ENCODE results near the gene PDZD4. TPM values are rescaled to one million over a fixed set of nuclear protein-coding genes. Genes with fewer than 3 reads are reported as not detected.

PDZD4 gene
- total and polyA plus RNA-seq, 9 of the 15 experiments (the other 6 are each of a cell fraction or from before 2014, with no cell fraction given), result 0.05 to 0.38 (median 0.07) TPM; not detected in 5

DNA sequence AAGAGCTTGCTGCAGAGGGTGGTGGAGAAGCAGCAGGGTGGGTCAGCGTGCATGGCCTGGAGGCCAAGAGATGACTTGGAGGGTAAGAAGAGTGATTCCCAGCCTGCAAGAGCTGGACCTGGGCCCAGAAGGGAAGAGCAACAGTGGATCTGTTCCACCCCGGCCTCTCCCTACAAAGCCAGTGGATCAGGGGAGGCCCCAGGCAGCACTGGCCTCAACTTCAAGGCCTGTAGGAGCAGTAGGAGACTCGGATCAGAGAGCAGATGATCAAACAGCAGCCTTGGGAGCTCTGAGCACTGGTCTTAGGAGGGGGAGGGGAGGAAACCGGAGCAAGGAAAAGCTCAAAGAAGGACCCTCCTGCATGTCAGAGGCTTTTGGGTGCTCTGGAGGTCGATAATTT is 48.0 kb upstream of the PDZD4 start:
- peaks cover 0 to 31% of the 10 kb centered on the region in 2 experiments; a peak in 3 of 5 replicates for H3K4me1 ChIP-seq (replicated peaks in 1 of 2; ENCODE audit: control insufficient read depth in 2 of 2, insufficient read depth in 2 of 2, low read length in 2 of 2)
- H3K4me3 ChIP-seq, result no peak overlapping the region
- WGBS (ENCODE audit: insufficient coverage, low coverage, missing lambda C conversion rate), result 10% methylated on average over 4 of the region's 5 CpGs
- ATAC-seq (no peak), DNase-seq (ENCODE audit: extremely low read depth in 1 of 4, low spot score in 3 of 4) (no peak), FAIRE-seq (no peak)
- ChIA-PET CTCF (ENCODE audit: low intra/inter-chr PET ratio) (no interaction called here), POLR2A (no interaction called here)
- no peak overlapping the region for H3K27ac ChIP-seq (ENCODE audit: extremely low read depth, low read depth, low read length)
- no peak overlapping the region for H2AFZ ChIP-seq (ENCODE audit: low read depth, low read length)
- in situ Hi-C loops (cut with MboI) (no loop called here), intact Hi-C loops (cut with micrococcal nuclease) (no loop called here)
- peaks cover 0 to 30% of the 10 kb centered on the region in 2 experiments; a peak in 2 of 5 replicates for H3K27me3 ChIP-seq (ENCODE audit: control insufficient read depth in 2 of 2, insufficient read depth in 2 of 2, low read length in 2 of 2)
- H3K9me3 ChIP-seq (replicated peaks; ENCODE audit: control insufficient read depth, insufficient read depth, low read depth, low read length), result no peaks in the 10 kb centered on the region
- H3K9me1 ChIP-seq (ENCODE audit: control insufficient read depth, insufficient read depth, low read length), result no peaks in the 10 kb centered on the region
- H3K36me3 ChIP-seq (ENCODE audit: control insufficient read depth, insufficient read depth, low read length), result no peaks in the 10 kb centered on the region
- TF ChIP-seq CC2D1A (IDR thresholded peaks at IDR 0.05) (no peak), PHB2 (IDR thresholded peaks at IDR 0.05; ENCODE audit: low read depth) (no peak), FOXA1 (IDR thresholded peaks at IDR 0.05; ENCODE audit: borderline replicate concordance) (no peak), SP1 (CRISPR knock-in tag; IDR thresholded peaks at IDR 0.05) (no peak), STAT5B (CRISPR knock-in tag; IDR thresholded peaks at IDR 0.05) (no peak), ZEB2 (IDR thresholded peaks at IDR 0.05) (no peak), PHTF2 (CRISPR knock-in tag; IDR thresholded peaks at IDR 0.05) (no peak), TCFL5 (CRISPR knock-in tag; conservative IDR thresholded peaks at IDR 0.05) (no peak), ZFP30 (CRISPR knock-in tag; IDR thresholded peaks at IDR 0.05; ENCODE audit: borderline replicate concordance) (no peak), THRAP3 (IDR thresholded peaks at IDR 0.05; ENCODE audit: borderline replicate concordance) (no peak), WHSC1 (IDR thresholded peaks at IDR 0.05; ENCODE audit: low read length) (no peak), NR2C2 (CRISPR knock-in tag; IDR thresholded peaks at IDR 0.05) (no peak), NR2C2 (tag; IDR thresholded peaks at IDR 0.05) (no peak)
- TF ChIP-seq, protein P1, sequence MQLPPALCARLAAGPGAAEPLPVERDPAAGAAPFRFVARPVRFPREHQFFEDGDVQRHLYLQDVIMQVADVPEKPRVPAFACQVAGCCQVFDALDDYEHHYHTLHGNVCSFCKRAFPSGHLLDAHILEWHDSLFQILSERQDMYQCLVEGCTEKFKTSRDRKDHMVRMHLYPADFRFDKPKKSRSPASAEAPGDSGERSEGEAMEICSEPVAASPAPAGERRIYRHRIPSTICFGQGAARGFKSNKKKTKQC (CRISPR knock-in tag; IDR thresholded peaks at IDR 0.05), result no peak
- TF ChIP-seq, protein P2, sequence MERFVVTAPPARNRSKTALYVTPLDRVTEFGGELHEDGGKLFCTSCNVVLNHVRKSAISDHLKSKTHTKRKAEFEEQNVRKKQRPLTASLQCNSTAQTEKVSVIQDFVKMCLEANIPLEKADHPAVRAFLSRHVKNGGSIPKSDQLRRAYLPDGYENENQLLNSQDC (CRISPR knock-in tag; IDR thresholded peaks at IDR 0.05), result no peak
- no peak overlapping the region for H3K4me2 ChIP-seq (ENCODE audit: insufficient read depth, low read length)
- H3K9ac ChIP-seq (ENCODE audit: insufficient read depth in 1 of 2, low read depth in 2 of 2, low read length in 2 of 2), result no peak overlapping the region
- H4K20me1 ChIP-seq (replicated peaks; ENCODE audit: control insufficient read depth, insufficient read depth, low read length), result 0 out of 2 replicates have a peak, but pooled peaks cover 8% of the 10 kb centered on the region
- no TSS peak for BruUV-seq (replicated peaks)
- H3K79me2 ChIP-seq (ENCODE audit: control insufficient read depth, insufficient read depth, low read length), result no peaks in the 10 kb centered on the region

Measured in K562 (cell line).